ENCODE measurements around the gene ACOT13. TPM values are rescaled to one million over a fixed set of nuclear protein-coding genes. Genes with fewer than 3 reads are reported as not detected.

ACOT13 gene
- total and polyA plus RNA-seq, 2 of the 8 experiments (the other 6 are each of a cell fraction or from before 2014, with no cell fraction given), result 27.6 to 40.6 TPM

- no peak for TF ChIP-seq EZH2 (IDR thresholded peaks at IDR 0.05; ENCODE audit: low read depth, low read length, severe bottlenecking)
- 0 out of 2 replicates have a peak, but pooled peaks have one; percentile 22 for TF ChIP-seq GTF2F1 (IDR thresholded peaks at IDR 0.05; ENCODE audit: borderline replicate concordance, low read depth, low read length)
- TF ChIP-seq POLR2A (IDR thresholded peaks at IDR 0.05; ENCODE audit: control extremely low read depth in 1 of 2, low read depth in 2 of 2, low read length in 2 of 2), result peak; percentile 89 to 98
- peak; percentile 84 for TF ChIP-seq SAP30 (IDR thresholded peaks at IDR 0.05; ENCODE audit: insufficient read depth, insufficient replicate concordance, low read length)
- no peak for TF ChIP-seq RXRA (IDR thresholded peaks at IDR 0.05; ENCODE audit: insufficient read depth, low read depth, low read length)
- no peak for TF ChIP-seq CREB1 (IDR thresholded peaks at IDR 0.05)
- TF ChIP-seq RNF2 (IDR thresholded peaks at IDR 0.05; ENCODE audit: borderline replicate concordance, low read depth, low read length, missing control alignments, poor library complexity, severe bottlenecking), result no peak
- TF ChIP-seq RAD21 (IDR thresholded peaks at IDR 0.05 in 1 of 2, conservative IDR thresholded peaks at IDR 0.05 in 1 of 2; ENCODE audit: low read depth in 2 of 2, low read length in 2 of 2), result no peak
- TF ChIP-seq TAF1 (IDR thresholded peaks at IDR 0.05; ENCODE audit: low read depth, low read length), result peak; percentile 85
- 0 out of 4 replicates have a peak, but pooled peaks of 1 of the 2 experiments have one; percentile 42 for TF ChIP-seq HDAC2 (IDR thresholded peaks at IDR 0.05; ENCODE audit: borderline replicate concordance in 1 of 2, low read depth in 2 of 2, low read length in 2 of 2)
- TF ChIP-seq SIRT6 (IDR thresholded peaks at IDR 0.05; ENCODE audit: low read length), result no peak
- no peak for TF ChIP-seq BCL11A (IDR thresholded peaks at IDR 0.05; ENCODE audit: low read depth in 2 of 2, low read length in 2 of 2)
- no peak for TF ChIP-seq POU5F1 (IDR thresholded peaks at IDR 0.05; ENCODE audit: low read depth, low read length)
- TF ChIP-seq RBBP5 (IDR thresholded peaks at IDR 0.05; ENCODE audit: borderline replicate concordance, low read depth, low read length), result no peak
- no peak for TF ChIP-seq YY1 (IDR thresholded peaks at IDR 0.05; ENCODE audit: low read depth, low read length)
- no peak for TF ChIP-seq MAFK (IDR thresholded peaks at IDR 0.05; ENCODE audit: low read depth, low read length)
- TF ChIP-seq CHD1 (IDR thresholded peaks at IDR 0.05; ENCODE audit: low read depth, low read length), result no peak
- TF ChIP-seq TAF7 (optimal IDR thresholded peaks at IDR 0.05; ENCODE audit: borderline replicate concordance, low read depth, low read length), result peak; percentile 77
- no peak for TF ChIP-seq RFX5 (IDR thresholded peaks at IDR 0.05; ENCODE audit: borderline replicate concordance, low read depth, low read length)
- peak; percentile 96 for TF ChIP-seq E2F6 (IDR thresholded peaks at IDR 0.05)
- TF ChIP-seq ATF3 (IDR thresholded peaks at IDR 0.05; ENCODE audit: insufficient read depth, low read depth, low read length), result no peak
- TF ChIP-seq GABPA (IDR thresholded peaks at IDR 0.05; ENCODE audit: borderline replicate concordance, insufficient read depth, low read length), result no peak
These were observed 54.8 kb downstream of the ACOT13 start (continued) for GRCh38 chr6:24721461-24722215.
